Measurements from ENCODE around the gene COPS3.

COPS3 gene

DNA sequence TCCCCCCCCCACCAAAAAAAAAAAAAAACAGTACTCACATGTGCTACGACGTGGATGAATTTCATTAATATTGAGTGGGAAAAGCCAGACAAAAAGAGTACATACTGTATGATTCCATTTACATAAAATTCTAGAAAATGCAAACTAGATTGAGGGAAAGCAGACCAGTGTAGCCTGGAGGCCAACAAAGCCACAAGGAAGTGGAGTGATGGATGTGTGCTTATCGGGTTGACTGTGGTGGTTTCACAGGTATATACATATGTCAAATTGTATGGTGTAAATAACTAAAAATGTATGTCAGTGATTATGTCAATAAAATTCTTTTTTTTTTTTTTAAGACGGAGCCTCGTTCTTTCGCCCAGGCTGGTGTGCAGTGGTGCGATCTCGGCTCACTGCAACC, 73.0 kb downstream of the COPS3 start:
- Histone ChIP-seq H2AFZ (no peak overlapping the region), H3K36me3 (ENCODE audit: control insufficient read depth, insufficient read depth, low read length) (no peaks in the 10 kb centered on the region), H3K9ac (no peak overlapping the region), H3K79me2 (no peaks in the 10 kb centered on the region), H3K4me3 (ENCODE audit: low read depth, low read length) (no peak overlapping the region), H3K4me1 (peaks cover 4% of the 10 kb centered on the region), H3K4me2 (ENCODE audit: low read length) (no peak overlapping the region), H3K9me3 (ENCODE audit: control insufficient read depth, low read length) (no peaks in the 10 kb centered on the region), H3K27ac (no peak overlapping the region), H3K27me3 (ENCODE audit: control insufficient read depth, insufficient read depth, low read length) (no peaks in the 10 kb centered on the region)
- TF ChIP-seq CTCF (IDR thresholded peaks at IDR 0.05), result no peak

DNA sequence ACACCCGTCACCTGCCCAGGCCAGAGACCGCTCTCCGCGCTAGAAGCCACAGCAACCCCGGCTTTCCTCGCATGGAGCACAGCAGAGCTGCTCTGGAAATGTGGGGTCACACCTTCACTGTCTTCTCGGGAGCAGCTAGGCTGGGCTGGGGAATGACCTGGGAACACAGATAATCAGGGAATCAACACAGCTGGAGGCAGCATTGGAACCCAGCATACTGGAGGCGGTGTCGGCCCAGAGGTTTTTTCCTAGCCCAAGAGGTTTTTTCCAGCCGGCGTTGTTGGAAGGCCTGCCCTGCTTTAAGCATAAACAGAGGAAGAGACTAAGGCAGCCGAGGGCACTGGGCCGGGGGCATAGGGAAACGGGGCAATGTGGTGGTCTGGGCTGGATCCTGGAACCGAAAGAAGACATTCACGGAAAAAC, 74.1 kb downstream of the COPS3 start:
- peaks cover 4% of the 10 kb centered on the region for H3K4me1 ChIP-seq
- no peaks in the 10 kb centered on the region for H3K79me2 ChIP-seq
- peak overlapping the region; percentile 17 for H2AFZ ChIP-seq
- H3K4me2 ChIP-seq (ENCODE audit: low read length), result no peak overlapping the region
- H3K4me3 ChIP-seq (ENCODE audit: low read depth, low read length), result no peak overlapping the region
- peak overlapping the region; percentile 81 for H3K27ac ChIP-seq
- no peaks in the 10 kb centered on the region for H3K9me3 ChIP-seq (ENCODE audit: control insufficient read depth, low read length)
- no peaks in the 10 kb centered on the region for H3K27me3 ChIP-seq (ENCODE audit: control insufficient read depth, insufficient read depth, low read length)
- H3K9ac ChIP-seq, result no peak overlapping the region
- H3K36me3 ChIP-seq (ENCODE audit: control insufficient read depth, insufficient read depth, low read length), result no peaks in the 10 kb centered on the region
- no peak for TF ChIP-seq CTCF (IDR thresholded peaks at IDR 0.05)

- peak within 1 kb of the TSS; percentile 75 for H3K4me3 ChIP-seq (ENCODE audit: low read depth, low read length)
- H3K79me2 ChIP-seq, result no peaks in the 10 kb centered on the region
- no peaks in the 10 kb centered on the region for H3K27me3 ChIP-seq (ENCODE audit: control insufficient read depth, insufficient read depth, low read length)
- no peaks in the 10 kb centered on the region for H3K36me3 ChIP-seq (ENCODE audit: control insufficient read depth, insufficient read depth, low read length)
- H3K4me1 ChIP-seq, result peaks cover 4% of the 10 kb centered on the region
- H2AFZ ChIP-seq, result peak within 1 kb of the TSS; percentile 91
- H3K9ac ChIP-seq, result no peak within 1 kb of the TSS
- peak within 1 kb of the TSS; percentile 96 for H3K4me2 ChIP-seq (ENCODE audit: low read length)
- no peaks in the 10 kb centered on the region for H3K9me3 ChIP-seq (ENCODE audit: control insufficient read depth, low read length)
- H3K27ac ChIP-seq, result peak within 1 kb of the TSS; percentile 81
- no peak for TF ChIP-seq CTCF (IDR thresholded peaks at IDR 0.05)
Observed at GRCh38 chr17:17206124-17206912, 74.7 kb downstream of the COPS3 start, which contains the start of gene PLD6. PLD6 (minus strand) TSS chr17:17206333; CDS start chr17:17206286, 47 bp downstream.

DNA sequence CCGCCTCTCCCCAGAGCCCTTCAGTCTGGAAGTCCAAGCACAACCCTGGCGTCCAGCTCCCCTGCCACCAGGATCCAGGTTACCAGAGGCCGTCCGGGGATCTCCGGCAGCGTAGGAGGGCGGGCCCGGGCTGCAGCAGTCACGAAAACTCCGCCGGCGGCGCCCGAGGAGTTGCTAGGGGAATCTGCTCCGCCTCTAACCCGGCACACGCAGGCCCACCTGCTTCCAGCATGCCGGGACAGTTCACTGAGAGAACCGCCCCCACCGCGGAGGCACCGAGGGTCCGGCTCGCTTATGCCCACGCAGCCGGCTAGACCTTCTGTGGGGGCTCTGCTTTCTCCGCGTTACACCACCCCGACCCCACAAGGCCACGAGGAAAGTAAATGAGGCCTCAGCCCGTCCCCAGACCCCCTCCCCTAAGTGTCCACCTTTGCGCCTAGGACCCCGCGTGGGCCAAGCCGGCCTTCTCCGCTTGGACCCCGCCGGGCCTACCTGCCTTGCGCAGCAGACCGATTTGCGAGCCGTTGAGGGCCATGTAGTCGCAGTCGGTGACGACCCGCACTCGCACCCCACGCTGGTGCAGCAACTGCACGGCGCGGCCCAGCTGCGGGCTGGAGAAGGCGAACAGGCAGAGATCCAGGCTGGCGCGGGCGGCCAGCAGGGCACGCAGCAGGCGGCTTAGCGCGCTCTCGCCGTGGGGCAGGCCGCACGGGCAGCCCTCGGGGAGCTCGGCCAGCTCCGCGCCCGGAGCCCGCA, 75.5 kb downstream of the COPS3 start:
- no peaks in the 10 kb centered on the region for H3K36me3 ChIP-seq (ENCODE audit: control insufficient read depth, insufficient read depth, low read length)
- no peaks in the 10 kb centered on the region for H3K27me3 ChIP-seq (ENCODE audit: control insufficient read depth, insufficient read depth, low read length)
- H3K9ac ChIP-seq, result no peak overlapping the region
- peak overlapping the region; percentile 81 for H3K27ac ChIP-seq
- H3K4me1 ChIP-seq, result peaks cover 4% of the 10 kb centered on the region
- no peaks in the 10 kb centered on the region for H3K9me3 ChIP-seq (ENCODE audit: control insufficient read depth, low read length)
- peak overlapping the region; percentile 75 for H3K4me3 ChIP-seq (ENCODE audit: low read depth, low read length)
- H3K4me2 ChIP-seq (ENCODE audit: low read length), result peak overlapping the region; percentile 96
- TF ChIP-seq CTCF (IDR thresholded peaks at IDR 0.05), result peak; percentile 10
- no peaks in the 10 kb centered on the region for H3K79me2 ChIP-seq
- H2AFZ ChIP-seq, result peak overlapping the region; percentile 91
